Measurements from ENCODE around the gene BRINP2. TPM values are rescaled to one million over a fixed set of nuclear protein-coding genes. Genes with fewer than 3 reads are reported as not detected.

BRINP2 gene, protein sequence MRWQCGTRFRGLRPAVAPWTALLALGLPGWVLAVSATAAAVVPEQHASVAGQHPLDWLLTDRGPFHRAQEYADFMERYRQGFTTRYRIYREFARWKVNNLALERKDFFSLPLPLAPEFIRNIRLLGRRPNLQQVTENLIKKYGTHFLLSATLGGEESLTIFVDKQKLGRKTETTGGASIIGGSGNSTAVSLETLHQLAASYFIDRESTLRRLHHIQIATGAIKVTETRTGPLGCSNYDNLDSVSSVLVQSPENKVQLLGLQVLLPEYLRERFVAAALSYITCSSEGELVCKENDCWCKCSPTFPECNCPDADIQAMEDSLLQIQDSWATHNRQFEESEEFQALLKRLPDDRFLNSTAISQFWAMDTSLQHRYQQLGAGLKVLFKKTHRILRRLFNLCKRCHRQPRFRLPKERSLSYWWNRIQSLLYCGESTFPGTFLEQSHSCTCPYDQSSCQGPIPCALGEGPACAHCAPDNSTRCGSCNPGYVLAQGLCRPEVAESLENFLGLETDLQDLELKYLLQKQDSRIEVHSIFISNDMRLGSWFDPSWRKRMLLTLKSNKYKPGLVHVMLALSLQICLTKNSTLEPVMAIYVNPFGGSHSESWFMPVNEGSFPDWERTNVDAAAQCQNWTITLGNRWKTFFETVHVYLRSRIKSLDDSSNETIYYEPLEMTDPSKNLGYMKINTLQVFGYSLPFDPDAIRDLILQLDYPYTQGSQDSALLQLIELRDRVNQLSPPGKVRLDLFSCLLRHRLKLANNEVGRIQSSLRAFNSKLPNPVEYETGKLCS
- not detected for total RNA-seq

DNA sequence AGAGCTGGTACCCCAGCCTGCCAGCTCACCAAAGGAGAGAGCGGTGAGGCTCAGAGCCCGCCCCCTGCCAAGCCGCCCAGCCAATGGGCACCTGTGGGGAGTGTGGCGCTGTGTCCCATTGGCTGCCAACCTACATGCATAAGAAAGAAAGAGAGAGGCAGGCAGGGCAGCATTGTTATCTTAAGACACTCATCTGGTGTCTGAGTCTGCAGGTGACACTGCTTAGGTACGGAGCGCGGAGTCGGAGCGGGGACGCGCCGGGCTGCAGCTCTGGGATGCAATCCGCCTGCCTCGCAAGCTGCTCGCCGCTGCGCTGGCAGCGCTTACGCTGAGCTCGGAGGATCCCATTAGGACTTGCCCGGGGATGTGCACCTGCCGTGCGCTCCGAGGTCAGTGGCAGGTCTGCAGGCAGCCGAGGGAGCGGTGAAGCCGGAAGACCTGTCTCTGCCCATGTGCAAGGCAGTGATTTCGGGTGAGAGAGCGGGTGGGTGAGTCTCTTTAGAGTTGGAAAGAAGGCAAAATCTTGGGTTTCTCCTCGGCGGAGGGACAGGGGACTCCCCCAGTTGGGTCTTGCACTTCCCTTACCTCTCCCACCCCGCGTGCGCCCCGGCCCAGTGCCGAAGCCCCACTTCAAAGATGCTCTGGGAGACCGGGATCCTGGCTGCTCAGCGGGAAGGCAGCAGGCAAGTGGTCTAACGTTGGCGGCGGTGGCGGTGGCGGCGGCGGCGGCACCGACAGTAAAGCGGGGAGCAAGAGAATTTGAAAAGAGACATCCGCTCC is at the start of gene BRINP2:
BRINP2 (plus strand) TSS at position 203 of the 780 bp plus-strand sequence. CDS start 58,919 bp downstream, outside the sequence.
- H3K36me3 Mint-ChIP-seq = no peaks in the 10 kb centered on the region
- peaks cover 3% of the 10 kb centered on the region for H3K27me3 Mint-ChIP-seq
- no peak for DNase-seq
- no peak within 1 kb of the TSS for H3K4me3 Mint-ChIP-seq
- POLR2A ChIA-PET = no interaction called here
- no peaks in the 10 kb centered on the region for H3K9me3 Mint-ChIP-seq
- H3K27ac Mint-ChIP-seq = no peak within 1 kb of the TSS
- ATAC-seq (ENCODE audit: low read depth) = no peak
- H3K4me1 Mint-ChIP-seq = no peaks in the 10 kb centered on the region

DNA sequence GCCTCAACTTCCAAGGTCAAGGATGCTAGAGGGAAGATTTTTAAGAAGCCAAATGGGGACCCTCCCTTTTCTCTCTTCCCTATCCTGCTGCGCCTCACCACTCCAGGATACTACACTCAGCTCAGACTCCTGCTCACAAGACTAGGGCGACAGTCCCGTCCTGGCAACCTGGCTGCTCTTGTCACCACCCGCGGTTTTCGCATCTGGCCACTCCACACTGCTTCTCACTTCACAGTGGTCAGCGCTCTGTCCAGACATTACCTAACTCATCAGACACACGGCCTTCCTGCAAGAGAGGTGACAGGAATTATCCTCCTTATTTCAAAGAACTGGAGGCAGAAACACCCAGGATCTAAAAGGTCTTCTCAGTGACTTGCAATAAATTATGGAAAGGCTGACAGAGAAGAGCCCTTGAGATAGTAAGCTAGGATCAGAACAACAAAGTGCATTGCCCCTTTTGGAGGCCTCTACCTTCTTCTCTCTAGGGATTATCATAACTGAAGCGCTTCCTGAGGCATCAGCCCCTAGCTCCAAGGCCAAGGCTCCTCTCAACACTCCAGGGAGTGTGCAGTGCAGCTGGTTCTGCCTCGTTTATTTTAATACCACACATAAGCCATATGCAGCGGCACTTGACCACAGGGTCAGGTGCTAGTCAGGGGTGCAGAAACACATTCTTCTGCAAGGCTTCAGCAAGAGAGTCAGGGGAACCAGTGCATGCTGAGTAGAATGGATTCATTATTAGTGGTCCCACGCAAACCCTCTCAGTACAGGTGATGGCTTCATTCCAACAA is 48.1 kb upstream of the BRINP2 start:
- no peak overlapping the region for H3K4me3 Mint-ChIP-seq
- H3K36me3 Mint-ChIP-seq = no peaks in the 10 kb centered on the region
- H3K4me1 Mint-ChIP-seq = no peaks in the 10 kb centered on the region
- no peaks in the 10 kb centered on the region for H3K27me3 Mint-ChIP-seq
- H3K9me3 Mint-ChIP-seq = no peaks in the 10 kb centered on the region
- H3K27ac Mint-ChIP-seq = no peak overlapping the region
- POLR2A ChIA-PET = no interaction called here
- ATAC-seq (ENCODE audit: low read depth) (no peak), DNase-seq (no peak)

DNA sequence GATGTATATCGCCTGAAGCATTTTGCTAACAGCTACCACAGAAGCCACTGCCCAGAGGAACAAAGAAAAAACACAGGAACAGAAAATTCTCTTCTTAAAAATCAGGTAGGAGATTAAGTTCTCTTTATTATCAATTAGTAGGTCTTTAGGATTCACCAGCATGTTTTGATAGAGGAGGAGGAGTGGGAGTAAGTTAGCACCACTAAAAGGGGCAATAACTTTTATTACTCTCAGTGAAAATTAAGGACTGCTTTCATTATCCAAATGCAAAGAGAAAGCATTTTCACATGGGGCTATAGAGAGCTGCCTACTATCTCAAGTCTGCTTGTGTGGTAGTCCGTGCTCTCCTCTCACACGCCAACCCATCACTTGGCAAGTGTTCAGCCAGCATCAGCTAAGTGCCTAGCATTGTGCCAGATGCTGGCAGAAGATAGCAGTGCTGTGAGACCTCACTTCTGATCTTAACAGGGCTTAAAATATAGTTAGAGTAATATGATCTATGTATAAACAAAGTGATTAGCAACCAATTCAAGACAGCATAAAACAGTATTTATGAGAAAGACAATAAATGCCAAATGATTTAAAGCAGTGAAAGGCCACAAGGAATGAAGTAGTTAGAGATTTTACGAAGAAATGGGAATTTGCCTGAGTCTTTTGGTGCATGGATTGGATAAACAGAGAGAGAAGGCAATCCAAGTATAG is 46.0 kb upstream of the BRINP2 start:
- H3K4me1 Mint-ChIP-seq = no peaks in the 10 kb centered on the region
- H3K27ac Mint-ChIP-seq = no peak overlapping the region
- no peaks in the 10 kb centered on the region for H3K27me3 Mint-ChIP-seq
- ATAC-seq (ENCODE audit: low read depth) (no peak), DNase-seq (no peak)
- H3K9me3 Mint-ChIP-seq = no peaks in the 10 kb centered on the region
- H3K4me3 Mint-ChIP-seq = no peak overlapping the region
- H3K36me3 Mint-ChIP-seq = no peaks in the 10 kb centered on the region
- POLR2A ChIA-PET = no interaction called here

DNA sequence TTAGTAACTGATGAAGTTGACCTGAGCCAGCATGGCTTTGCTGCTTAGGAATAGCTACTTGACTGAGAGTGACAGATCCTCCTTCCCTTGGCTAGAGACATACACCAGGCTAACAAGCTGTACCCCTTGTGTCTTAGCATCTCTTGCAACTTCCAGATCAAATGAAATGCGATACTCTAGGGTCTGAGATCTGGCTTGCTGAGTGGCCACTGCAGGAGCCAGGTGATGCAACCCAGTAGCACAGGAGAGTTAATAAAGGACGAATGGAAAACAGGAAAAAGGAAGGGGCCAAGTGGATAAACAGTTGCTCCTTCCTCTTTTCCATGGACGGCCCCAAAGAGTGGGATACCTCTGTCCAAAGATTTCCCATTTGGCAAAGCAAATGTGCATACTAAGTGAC is 44.5 kb upstream of the BRINP2 start:
- no peak for ATAC-seq (ENCODE audit: low read depth)
- Mint-ChIP-seq H3K27ac (no peak overlapping the region), H3K27me3 (no peaks in the 10 kb centered on the region), H3K9me3 (no peaks in the 10 kb centered on the region), H3K4me3 (no peak overlapping the region), H3K4me1 (no peaks in the 10 kb centered on the region), H3K36me3 (no peaks in the 10 kb centered on the region)
- DNase-seq = no peak
- POLR2A ChIA-PET = no interaction called here

DNA sequence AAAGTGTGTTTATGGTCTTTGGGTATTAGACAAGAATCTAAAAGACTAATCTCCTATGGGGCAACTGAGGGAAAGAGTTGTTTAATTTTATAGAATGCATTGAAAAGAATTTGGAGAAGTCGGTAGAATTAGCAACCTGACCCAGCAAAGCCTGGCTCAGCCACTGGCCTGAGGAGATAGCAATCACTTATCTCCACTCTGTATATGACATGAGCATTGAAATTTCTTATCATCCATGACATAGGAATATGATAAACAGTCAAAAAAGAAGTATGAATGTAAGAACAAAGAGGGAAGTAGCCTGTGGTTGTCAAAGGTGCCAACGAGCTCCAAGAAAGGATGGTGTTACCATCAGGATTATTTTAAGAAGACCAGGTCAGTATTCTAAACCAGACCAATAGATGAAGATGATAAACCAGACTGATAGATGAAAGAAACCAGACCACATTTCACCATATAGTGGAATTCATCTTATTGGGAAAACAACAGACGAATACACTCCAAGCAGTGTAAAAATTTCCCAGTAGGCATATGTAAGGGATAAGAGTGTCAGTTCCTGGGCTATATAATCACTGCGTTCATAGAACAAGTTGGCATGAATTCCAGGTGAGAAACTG is 42.0 kb upstream of the BRINP2 start:
- Mint-ChIP-seq H3K27ac (no peak overlapping the region), H3K4me3 (no peak overlapping the region), H3K9me3 (no peaks in the 10 kb centered on the region), H3K4me1 (no peaks in the 10 kb centered on the region), H3K36me3 (no peaks in the 10 kb centered on the region), H3K27me3 (no peaks in the 10 kb centered on the region)
- DNase-seq (no peak), ATAC-seq (ENCODE audit: low read depth) (no peak)
- POLR2A ChIA-PET = no interaction called here

DNA sequence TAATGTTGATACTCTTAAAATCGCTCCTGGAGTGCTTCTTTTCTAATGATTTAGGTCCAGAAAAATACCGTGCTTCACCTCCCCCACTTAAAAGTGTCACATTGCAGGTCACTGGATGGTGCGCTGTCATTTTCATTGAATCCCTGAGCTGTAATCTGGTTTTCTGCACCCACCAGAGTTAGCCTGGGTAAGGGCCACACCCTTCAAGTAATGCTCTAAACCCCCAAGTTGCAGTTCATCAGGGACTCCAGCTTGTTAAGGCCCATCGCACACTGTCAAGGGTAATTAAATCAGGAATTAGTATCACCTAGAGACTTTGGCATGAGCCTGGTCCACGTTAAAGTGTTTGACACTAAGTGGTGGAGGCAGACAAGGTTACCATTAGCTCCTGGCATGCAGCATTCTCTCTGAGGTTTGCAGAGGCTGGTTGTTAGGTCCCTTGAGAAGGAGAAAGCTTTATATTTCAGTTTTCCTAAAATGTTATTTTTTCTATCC is 40.3 kb upstream of the BRINP2 start:
- H3K36me3 Mint-ChIP-seq = no peaks in the 10 kb centered on the region
- no peaks in the 10 kb centered on the region for H3K9me3 Mint-ChIP-seq
- no peak overlapping the region for H3K27ac Mint-ChIP-seq
- no peaks in the 10 kb centered on the region for H3K4me1 Mint-ChIP-seq
- ATAC-seq (ENCODE audit: low read depth) (no peak), DNase-seq (no peak)
- H3K4me3 Mint-ChIP-seq = no peak overlapping the region
- POLR2A ChIA-PET = no interaction called here
- H3K27me3 Mint-ChIP-seq = no peaks in the 10 kb centered on the region

DNA sequence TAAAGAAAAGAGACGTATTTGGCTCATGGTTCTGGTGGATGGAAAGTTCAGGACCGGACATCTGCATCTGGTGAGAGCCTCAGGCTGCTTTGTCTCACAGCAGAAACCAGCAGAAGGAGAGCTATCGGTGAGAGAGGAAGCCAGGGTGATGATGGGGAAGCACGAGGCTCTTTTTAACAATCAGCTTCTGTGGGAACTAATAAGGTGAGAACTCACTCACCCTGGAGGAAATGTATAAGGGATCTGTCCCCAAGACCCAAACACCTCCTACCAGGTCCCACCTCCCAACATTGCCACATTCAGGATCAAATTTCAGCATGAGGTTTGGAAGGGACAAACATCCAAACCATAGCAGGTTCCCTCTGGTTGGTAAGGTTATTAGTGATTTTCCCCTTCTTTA is 39.0 kb upstream of the BRINP2 start:
- Mint-ChIP-seq H3K36me3 (no peaks in the 10 kb centered on the region), H3K9me3 (no peaks in the 10 kb centered on the region), H3K4me1 (no peaks in the 10 kb centered on the region), H3K27me3 (no peaks in the 10 kb centered on the region), H3K4me3 (no peak overlapping the region), H3K27ac (no peak overlapping the region)
- DNase-seq (no peak), ATAC-seq (ENCODE audit: low read depth) (no peak)
- POLR2A ChIA-PET = no interaction called here

DNA sequence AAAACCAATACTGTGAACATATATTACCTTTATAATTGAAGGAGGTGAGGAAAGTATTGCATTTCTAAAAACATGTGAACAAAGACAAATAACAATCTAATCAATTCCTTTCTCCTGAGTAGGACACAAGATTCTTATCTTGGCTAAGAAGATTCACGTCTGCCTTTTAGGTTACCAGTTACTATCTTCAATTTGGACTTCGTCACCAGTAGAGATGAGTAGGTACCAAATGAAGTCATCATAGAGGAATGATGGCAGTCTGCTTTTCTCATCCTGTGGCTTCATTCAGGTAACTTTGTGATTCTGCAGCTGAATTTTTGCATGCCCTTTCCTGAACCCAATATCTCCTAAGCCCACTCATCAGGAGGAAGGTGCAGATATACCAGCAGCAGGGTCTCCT is 38.6 kb upstream of the BRINP2 start:
- H3K4me3 Mint-ChIP-seq = no peak overlapping the region
- H3K4me1 Mint-ChIP-seq = no peaks in the 10 kb centered on the region
- DNase-seq (no peak), ATAC-seq (ENCODE audit: low read depth) (no peak)
- no peaks in the 10 kb centered on the region for H3K27me3 Mint-ChIP-seq
- no peaks in the 10 kb centered on the region for H3K36me3 Mint-ChIP-seq
- H3K27ac Mint-ChIP-seq = no peak overlapping the region
- no peaks in the 10 kb centered on the region for H3K9me3 Mint-ChIP-seq
- POLR2A ChIA-PET = no interaction called here

DNA sequence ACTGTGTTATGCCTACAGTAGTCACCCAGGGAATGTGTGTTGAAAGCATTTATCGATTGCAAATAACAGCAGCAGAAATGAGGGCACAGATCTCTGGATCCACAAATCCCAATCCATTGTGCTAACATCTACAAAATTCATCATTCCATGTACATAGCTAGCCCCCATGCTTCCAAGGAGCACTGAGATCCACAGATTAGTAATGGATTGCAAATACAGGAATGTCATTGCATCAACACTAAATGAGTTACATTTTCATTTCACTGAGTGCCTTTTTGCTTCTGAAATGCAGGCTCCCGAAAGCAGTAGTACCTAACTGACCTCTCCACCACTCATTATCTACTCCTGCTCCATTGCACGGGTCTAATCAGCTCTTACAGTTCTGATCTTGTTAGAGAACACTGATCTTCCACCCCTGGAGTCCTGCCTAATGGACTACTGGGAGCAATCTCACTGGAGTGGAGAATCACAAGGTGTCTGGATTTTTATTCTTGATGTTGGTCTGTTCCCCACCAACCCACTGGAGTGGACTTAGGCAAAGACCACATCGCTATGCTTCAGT is 36.7 kb upstream of the BRINP2 start:
- no peak overlapping the region for H3K4me3 Mint-ChIP-seq
- no peaks in the 10 kb centered on the region for H3K9me3 Mint-ChIP-seq
- POLR2A ChIA-PET = no interaction called here
- no peak for ATAC-seq (ENCODE audit: low read depth)
- no peaks in the 10 kb centered on the region for H3K27me3 Mint-ChIP-seq
- H3K36me3 Mint-ChIP-seq = no peaks in the 10 kb centered on the region
- H3K27ac Mint-ChIP-seq = no peak overlapping the region
- no peaks in the 10 kb centered on the region for H3K4me1 Mint-ChIP-seq
- no peak for DNase-seq

DNA sequence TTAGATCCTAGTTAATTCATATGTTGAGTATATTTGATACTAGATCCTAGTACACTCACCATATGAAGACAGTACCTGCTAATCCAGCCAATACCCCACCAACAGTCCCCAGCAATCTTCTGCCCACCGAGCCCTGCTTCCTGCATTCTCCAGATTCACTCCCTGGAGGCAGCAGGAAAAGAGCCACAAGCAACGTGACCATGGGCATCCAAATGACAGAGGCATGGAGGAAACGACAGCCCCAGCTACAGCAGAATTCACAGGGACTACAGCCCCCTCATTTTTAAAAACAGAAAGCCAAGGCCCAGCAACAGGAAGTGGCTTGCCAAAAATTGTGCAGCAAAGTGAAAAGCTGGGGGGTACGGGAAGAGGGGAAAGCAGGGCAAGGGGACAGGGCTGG is 35.5 kb upstream of the BRINP2 start:
- no peaks in the 10 kb centered on the region for H3K9me3 Mint-ChIP-seq
- H3K36me3 Mint-ChIP-seq = no peaks in the 10 kb centered on the region
- H3K27ac Mint-ChIP-seq = no peak overlapping the region
- no peak overlapping the region for H3K4me3 Mint-ChIP-seq
- DNase-seq (no peak), ATAC-seq (ENCODE audit: low read depth) (no peak)
- H3K4me1 Mint-ChIP-seq = no peaks in the 10 kb centered on the region
- POLR2A ChIA-PET = no interaction called here
- H3K27me3 Mint-ChIP-seq = no peaks in the 10 kb centered on the region

DNA sequence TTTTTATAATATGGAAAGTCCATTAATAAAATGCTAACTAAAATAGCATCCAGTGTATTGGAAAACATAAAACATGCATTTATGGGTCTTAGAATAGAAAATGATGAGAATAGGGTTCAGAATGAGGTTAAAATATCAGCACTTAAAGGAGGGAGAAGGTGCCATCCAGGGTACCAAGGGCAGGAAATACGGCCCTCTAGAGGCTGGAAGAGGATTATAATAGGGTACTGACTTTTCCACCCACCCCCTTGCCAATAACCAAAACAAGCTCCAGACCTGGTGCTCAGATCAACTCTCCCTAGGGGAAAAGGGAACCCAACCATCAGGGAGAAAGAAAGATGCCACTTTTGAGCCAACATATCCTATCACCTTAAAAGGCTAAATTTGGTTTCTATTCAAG is 32.9 kb upstream of the BRINP2 start:
- DNase-seq (no peak), ATAC-seq (ENCODE audit: low read depth) (no peak)
- Mint-ChIP-seq H3K27me3 (no peaks in the 10 kb centered on the region), H3K36me3 (no peaks in the 10 kb centered on the region), H3K27ac (no peak overlapping the region), H3K4me3 (no peak overlapping the region), H3K9me3 (no peaks in the 10 kb centered on the region), H3K4me1 (no peaks in the 10 kb centered on the region)
- POLR2A ChIA-PET = no interaction called here

DNA sequence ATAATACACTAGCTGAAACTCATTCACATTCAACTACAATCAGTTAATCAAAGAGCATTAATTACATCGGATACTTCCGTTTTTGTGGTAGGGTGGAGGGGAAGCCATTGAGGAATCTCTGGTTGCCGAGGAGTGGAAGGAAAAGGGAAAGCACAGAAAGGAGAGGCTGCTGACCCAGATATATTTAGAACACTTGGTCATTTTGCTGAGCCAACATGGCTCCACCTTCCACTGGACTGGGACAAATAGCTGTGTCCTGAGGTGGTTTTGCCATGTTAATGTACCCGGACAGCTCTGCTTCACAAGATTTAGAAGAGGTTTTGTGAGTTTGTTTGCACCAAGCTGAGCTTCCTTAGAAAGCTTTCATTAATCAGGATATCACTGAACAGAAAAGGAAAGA is 32.4 kb upstream of the BRINP2 start:
- no peaks in the 10 kb centered on the region for H3K9me3 Mint-ChIP-seq

More for the DNA sequence above, 32.4 kb upstream of the BRINP2 start:
- no peaks in the 10 kb centered on the region for H3K27me3 Mint-ChIP-seq
- H3K4me1 Mint-ChIP-seq = no peaks in the 10 kb centered on the region
- no peak overlapping the region for H3K4me3 Mint-ChIP-seq
- no peak overlapping the region for H3K27ac Mint-ChIP-seq
- ATAC-seq (ENCODE audit: low read depth) (no peak), DNase-seq (no peak)
- no peaks in the 10 kb centered on the region for H3K36me3 Mint-ChIP-seq
- POLR2A ChIA-PET = no interaction called here

Measured in activated naive CD8-positive, alpha-beta T cell treated with anti-CD3 and anti-CD28 coated beads, Interleukin-2, amount 10 ng/mL, durations not matched to agents 7 days and 5 days (primary cell).